GM06990 (cell line): ENCODE measurements around the gene SMTNL2.

Experiments used
- DNase-seq: peaks from one replicate; pipeline ENCODE4 v3.0.0-alpha.2; 2011; ENCODE audit not compliant: insufficient read length; ENCODE audit errors: extremely low read depth
- H3K27me3 ChIP-seq: replicated peaks from 2 replicates; pipeline ENCODE4 v1.6.0; 2011; ENCODE audit warnings: low read length; ENCODE audit not compliant: control insufficient read depth, insufficient read depth
- H3K36me3 ChIP-seq: 2 replicates; pipeline ENCODE4 v1.5.1; 2011; ENCODE audit warnings: low read length; ENCODE audit not compliant: control insufficient read depth, insufficient read depth
- H3K4me3 ChIP-seq: replicated peaks from 2 replicates; pipeline ENCODE4 v1.5.1; 2011; ENCODE audit warnings: low read depth, mild to moderate bottlenecking, control low read depth, low read length
- TF ChIP-seq, protein P1 (sequence below): IDR thresholded peaks from 2 replicates; pipeline ENCODE4 v1.5.1; 2011; ENCODE audit warnings: low read length, control low read depth, mild to moderate bottlenecking, inconsistent platforms; ENCODE audit not compliant: insufficient read depth, poor library complexity, severe bottlenecking

Gene SMTNL2

DNA sequence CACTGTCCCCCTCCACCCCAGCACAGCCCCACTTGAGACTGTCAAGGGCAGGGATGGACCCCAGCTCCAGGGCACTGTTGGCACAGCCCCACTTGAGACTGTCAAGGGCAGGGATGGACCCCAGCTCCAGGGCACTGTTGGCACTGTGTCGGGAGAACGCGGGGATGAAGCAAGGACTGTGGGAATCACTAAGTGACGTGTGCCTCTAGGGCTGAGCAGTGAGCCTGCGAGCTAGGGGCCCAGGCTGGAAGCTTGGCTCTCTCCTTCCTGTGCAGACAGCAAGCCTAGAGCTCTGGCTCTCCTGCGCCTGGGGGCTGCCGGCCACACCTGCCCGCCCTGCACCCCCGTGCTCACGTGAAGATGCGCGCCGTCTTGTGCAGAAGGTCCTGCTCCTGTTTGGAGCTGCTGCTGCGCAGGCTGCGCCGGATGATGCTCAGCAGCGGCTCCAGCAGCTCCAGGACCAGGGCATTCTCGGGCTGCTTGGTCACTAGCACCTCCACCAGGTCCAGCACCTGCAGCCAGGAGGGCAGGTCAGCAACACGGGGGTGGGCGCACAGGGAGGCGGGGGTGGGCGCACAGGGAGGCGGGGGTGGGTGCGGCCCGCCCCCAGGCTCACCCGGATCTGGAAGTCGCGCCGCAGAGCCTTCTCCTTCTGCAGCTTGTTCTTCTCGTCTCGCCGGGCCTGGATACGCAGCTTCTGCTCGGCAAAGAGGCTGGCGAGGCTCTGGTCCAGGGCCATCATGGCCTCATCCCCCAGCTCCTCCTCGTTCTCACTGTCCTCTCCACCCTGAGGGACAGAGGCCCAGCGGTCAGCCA is 40.0 kb upstream of the SMTNL2 start:
- DNase-seq = peak; percentile 16
- Histone ChIP-seq H3K27me3 (no peaks in the 10 kb centered on the region), H3K36me3 (peaks cover 56% of the 10 kb centered on the region), H3K4me3 (no peak overlapping the region)
- TF ChIP-seq, protein P1, sequence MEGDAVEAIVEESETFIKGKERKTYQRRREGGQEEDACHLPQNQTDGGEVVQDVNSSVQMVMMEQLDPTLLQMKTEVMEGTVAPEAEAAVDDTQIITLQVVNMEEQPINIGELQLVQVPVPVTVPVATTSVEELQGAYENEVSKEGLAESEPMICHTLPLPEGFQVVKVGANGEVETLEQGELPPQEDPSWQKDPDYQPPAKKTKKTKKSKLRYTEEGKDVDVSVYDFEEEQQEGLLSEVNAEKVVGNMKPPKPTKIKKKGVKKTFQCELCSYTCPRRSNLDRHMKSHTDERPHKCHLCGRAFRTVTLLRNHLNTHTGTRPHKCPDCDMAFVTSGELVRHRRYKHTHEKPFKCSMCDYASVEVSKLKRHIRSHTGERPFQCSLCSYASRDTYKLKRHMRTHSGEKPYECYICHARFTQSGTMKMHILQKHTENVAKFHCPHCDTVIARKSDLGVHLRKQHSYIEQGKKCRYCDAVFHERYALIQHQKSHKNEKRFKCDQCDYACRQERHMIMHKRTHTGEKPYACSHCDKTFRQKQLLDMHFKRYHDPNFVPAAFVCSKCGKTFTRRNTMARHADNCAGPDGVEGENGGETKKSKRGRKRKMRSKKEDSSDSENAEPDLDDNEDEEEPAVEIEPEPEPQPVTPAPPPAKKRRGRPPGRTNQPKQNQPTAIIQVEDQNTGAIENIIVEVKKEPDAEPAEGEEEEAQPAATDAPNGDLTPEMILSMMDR = no peak

DNA sequence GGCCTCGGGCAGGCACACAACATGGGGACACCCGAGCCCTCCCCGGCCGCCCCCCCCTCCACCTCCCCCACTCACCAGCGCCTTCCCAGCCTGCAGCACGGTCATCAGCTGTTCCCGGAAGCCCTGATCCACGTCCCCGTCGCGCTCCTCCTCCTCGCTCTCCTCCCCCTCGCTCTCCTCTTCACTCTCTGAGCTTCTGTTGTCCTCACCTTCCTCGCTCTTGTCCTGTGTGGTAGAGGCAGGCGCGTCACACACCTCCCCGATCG is 39.4 kb upstream of the SMTNL2 start:
- Histone ChIP-seq H3K4me3 (no peak overlapping the region), H3K27me3 (no peaks in the 10 kb centered on the region), H3K36me3 (peaks cover 55% of the 10 kb centered on the region)
- DNase-seq = no peak
- TF ChIP-seq, protein P1 = no peak

DNA sequence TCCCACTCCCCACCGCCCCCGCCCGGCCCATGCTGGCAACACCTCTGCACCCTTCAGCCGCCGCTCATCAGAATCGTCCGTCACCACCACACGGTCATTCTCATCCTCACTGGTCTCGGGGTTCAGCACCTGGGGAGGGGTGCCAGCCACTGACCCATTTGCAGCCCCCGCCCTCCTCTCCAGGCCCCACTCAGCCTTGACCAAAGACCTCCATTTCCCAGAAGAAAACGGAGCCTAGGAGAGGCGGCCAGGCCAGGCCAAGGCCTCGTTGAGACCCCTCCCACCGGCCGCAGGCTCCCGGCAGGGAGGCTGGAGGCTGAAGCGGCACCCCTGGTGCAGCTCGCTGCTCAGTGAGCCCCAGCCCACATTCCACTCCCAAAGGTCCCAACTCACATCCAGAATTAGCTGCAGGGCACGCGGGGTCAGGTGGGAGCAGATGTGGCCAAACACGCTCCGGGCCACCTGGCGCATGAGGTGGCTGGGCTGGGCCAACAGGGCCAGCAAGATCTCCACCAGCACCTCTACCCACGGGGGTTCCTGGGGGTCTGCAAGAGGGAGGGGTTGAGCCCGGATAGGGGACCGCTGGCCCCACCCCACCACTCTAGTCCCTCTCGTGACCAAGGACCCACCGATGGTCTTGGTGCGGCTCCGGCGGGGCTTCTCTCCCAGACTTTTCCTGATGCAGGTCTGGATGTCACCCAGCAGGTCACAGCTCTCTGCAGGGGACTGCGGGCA is 38.9 kb upstream of the SMTNL2 start:
- no peaks in the 10 kb centered on the region for H3K27me3 ChIP-seq
- peaks cover 55% of the 10 kb centered on the region for H3K36me3 ChIP-seq
- TF ChIP-seq, protein P1 = no peak
- no peak overlapping the region for H3K4me3 ChIP-seq
- peak; percentile 8 for DNase-seq

DNA sequence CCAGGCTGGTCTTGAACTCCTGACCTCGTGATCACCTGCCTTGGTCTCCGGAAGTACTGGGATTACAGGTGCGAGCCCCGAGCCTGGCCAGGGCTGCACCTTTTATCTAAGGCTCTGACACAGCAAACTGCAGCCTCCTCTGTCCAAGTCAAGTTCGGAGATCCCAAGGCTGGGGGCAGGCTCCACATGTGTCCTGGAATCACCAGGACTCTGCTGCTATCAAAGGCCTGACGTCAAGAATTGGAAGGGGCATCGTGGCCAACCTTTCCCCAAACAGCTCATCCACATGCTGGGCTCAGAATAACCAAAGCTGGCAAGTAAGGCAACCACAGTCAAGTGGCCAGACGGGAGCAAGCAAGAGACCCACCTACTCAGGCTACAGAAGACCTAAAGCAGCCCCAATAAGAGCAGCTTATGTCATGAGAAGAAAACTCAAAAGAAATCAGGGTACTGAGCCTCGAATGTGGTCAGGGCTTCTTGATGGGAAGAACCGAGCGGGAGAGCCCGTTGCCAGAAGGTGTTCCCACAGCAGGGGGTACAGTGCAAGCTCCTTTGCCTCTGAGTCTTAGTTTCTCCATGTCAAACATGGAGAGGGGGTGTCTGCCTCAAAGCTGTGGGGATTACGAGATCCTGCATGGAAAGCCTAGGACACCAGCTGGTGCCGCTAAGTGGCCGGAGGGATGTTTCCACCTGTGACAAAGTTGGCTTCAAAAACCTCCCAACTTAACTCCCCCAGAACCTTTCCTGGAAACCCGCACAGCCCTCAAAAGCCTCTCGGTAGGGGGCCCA is 37.0 kb upstream of the SMTNL2 start:
- H3K36me3 ChIP-seq = peaks cover 53% of the 10 kb centered on the region
- DNase-seq = no peak
- H3K27me3 ChIP-seq = no peaks in the 10 kb centered on the region
- no peak overlapping the region for H3K4me3 ChIP-seq
- TF ChIP-seq, protein P1 = no peak

DNA sequence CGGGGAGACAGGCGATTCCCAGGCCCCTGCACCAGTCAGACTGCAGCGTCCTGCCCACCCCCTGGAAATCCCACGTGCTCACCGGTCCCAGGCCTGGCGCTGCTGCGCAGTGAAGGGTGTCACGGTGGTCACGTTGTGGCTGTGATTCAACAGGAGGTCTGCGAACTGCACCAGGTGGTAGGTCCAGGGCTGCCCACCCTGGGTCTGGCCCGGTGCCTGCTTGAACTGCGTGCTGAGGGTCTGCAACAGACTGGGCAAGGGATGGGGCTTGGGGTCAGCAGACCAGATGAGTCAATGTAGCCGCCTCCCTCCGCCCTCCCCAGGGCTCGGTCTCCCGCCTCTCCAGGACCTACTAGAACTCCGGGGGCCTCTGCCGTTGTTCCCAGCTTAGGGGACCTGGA is 36.3 kb upstream of the SMTNL2 start:
- DNase-seq = peak; percentile 7
- no peak overlapping the region for H3K4me3 ChIP-seq
- H3K36me3 ChIP-seq = peaks cover 49% of the 10 kb centered on the region
- TF ChIP-seq, protein P1 = no peak
- H3K27me3 ChIP-seq = no peaks in the 10 kb centered on the region
